Gastrocnemius medialis (tissue), 4 donors: Measurements from ENCODE around the gene ARF1.

Experiments
- CTCF ChIP-seq, 5 experiments: fragments of 450-650 bp in 3 of 5; fragments of 200-600 bp in 2 of 5; sonication (generic) in 2 of 5; IDR thresholded peaks in 4 of 5; conservative IDR thresholded peaks in 1 of 5; 1 replicate in 4 of 5; 2 replicates in 1 of 5; pipeline ENCODE4 v1.5.1; 2016 to 2019; ENCODE audit warnings: antibody characterized with exemption in 5 of 5, mild to moderate bottlenecking in 3 of 5, moderate library complexity in 3 of 5
- POLR2A ChIP-seq, 2 donors: fragments of 450-650 bp; IDR thresholded peaks; one replicate each; pipeline ENCODE4 v1.6.1; 2017; ENCODE audit warnings: antibody characterized with exemption in 2 of 2, mild to moderate bottlenecking in 2 of 2, moderate library complexity in 2 of 2

- no peak for TF ChIP-seq CTCF (IDR thresholded peaks at IDR 0.05 in 4 of 5, conservative IDR thresholded peaks at IDR 0.05 in 1 of 5)
- no peak for TF ChIP-seq POLR2A (IDR thresholded peaks at IDR 0.05)
These were observed 37.8 kb downstream of the ARF1 start for GRCh38 chr1:228120351-228120750.
